NK-92 treated with Interleukin-12 subunit alpha and Interleukin-12 subunit beta, amount 100 ng/mL, for 24 hours (cell line): Measurements from ENCODE around the gene CLDN19.

Source experiments
- DNase-seq: peaks from one replicate; lab custom pipeline; 2025; lab: John Stamatoyannopoulos, UW

Gene CLDN19

GRCh38 chr1:42700006-42700405, 40.0 kb downstream of the CLDN19 start:
- no peak for DNase-seq

- DNase-seq, result no peak
Observed at GRCh38 chr1:42698081-42698813, 41.8 kb downstream of the CLDN19 start.

- no peak for DNase-seq
Observed at GRCh38 chr1:42692911-42693310, 47.1 kb downstream of the CLDN19 start.

- DNase-seq, result no peak
Observed at GRCh38 chr1:42692461-42692860, 47.6 kb downstream of the CLDN19 start.

- no peak for DNase-seq
Observed at GRCh38 chr1:42691157-42691498, 48.9 kb downstream of the CLDN19 start.

GRCh38 chr1:42690477-42691156, 49.4 kb downstream of the CLDN19 start:
- DNase-seq, result no peak

- DNase-seq, result no peak
Observed at GRCh38 chr1:42689912-42690311, 50.1 kb downstream of the CLDN19 start.

- DNase-seq, result no peak
Observed at GRCh38 chr1:42686418-42686817, 53.6 kb downstream of the CLDN19 start.

GRCh38 chr1:42684139-42684538, 55.9 kb downstream of the CLDN19 start:
- DNase-seq, result no peak
